AG04449 (cell line): ENCODE results near the gene FAM168A.

Experiments
- CTCF ChIA-PET: fragments of 350-600 bp; formaldehyde crosslinking; extraction: SDS; loops from one replicate; lab custom pipeline; 2021; ENCODE audit warnings: antibody characterized with exemption; lab: Yijun Ruan, JAX
- POLR2A ChIA-PET: fragments of 400-600, 350-600 bp; formaldehyde crosslinking; extraction: SDS; loops from one replicate; lab custom pipeline; 2020; ENCODE audit warnings: antibody characterized with exemption, inconsistent platforms; lab: Yijun Ruan, JAX
- DNase-seq: peaks from one replicate; pipeline ENCODE4 v3.0.0-alpha.2; 2010; ENCODE audit warnings: low read depth, low spot score
- H3K4me3 ChIP-seq: 2 replicates; pipeline ENCODE4 v1.5.1; 2011; ENCODE audit warnings: low read depth, mild to moderate bottlenecking, control low read depth, low read length
- CTCF ChIP-seq: IDR thresholded peaks from one replicate; pipeline ENCODE4 v1.5.1; 2011; ENCODE audit warnings: mild to moderate bottlenecking, moderate library complexity, low read length, control low read depth, inconsistent platforms; ENCODE audit not compliant: insufficient read depth; ENCODE audit errors: missing control alignments

Gene FAM168A

DNA sequence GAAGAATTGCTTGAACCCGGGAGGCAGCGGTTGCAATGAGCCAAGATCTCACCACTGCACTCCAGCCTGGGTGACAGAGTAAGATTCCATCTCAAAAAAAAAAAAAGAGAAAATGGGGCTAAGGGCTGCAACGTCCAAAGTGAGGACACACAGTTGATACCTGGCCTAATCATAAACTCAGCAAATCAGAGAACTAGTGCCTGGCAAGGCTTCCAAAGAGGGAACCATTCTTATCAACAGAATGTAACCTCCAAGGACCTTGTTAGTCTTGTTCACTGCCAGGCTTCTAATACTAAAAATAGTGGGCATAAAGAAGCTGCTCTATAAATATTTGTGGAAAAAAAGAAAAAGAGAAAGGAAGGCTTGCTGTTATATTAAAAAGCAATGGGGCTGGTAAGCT, 42.3 kb downstream of the FAM168A start:
- TF ChIP-seq CTCF = no peak
- H3K4me3 ChIP-seq = no peak overlapping the region
- ChIA-PET POLR2A (no interaction called here), CTCF (no interaction called here)
- no peak for DNase-seq

- POLR2A ChIA-PET = no interaction called here
- no peak for TF ChIP-seq CTCF
- CTCF ChIA-PET = no interaction called here
- H3K4me3 ChIP-seq = no peak overlapping the region
- no peak for DNase-seq
These were observed 43.1 kb downstream of the FAM168A start for GRCh38 chr11:73554671-73555320.

DNA sequence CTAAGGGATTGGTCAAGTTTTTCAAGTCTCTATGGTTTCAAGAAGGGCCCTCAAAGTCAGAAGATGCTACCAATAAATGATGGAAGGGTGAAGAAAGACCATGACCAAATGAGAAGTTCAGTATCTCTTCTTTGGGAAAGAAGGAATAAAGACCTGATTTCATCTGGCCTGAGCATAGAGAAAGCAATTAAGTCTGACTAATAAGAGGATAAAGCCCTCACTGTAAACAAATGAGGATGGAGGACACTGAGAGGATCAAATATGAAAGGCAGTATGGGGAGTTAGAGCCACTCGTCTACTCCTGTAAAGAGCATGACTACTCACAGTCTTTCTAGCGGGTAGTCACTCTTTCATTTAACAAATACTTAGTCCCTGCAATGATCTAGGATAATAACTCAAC, 44.6 kb downstream of the FAM168A start:
- DNase-seq = no peak
- no peak for TF ChIP-seq CTCF
- H3K4me3 ChIP-seq = no peak overlapping the region
- ChIA-PET POLR2A (no interaction called here), CTCF (no interaction called here)

- DNase-seq = no peak
- ChIA-PET POLR2A (interaction anchor here (0.7 kb wide), 1 partner anchor 71 kb away, joined by 3 read pairs; no protein-coding TSS in a partner anchor), CTCF (interaction anchor here (1.0 kb wide), 1 partner anchor 74 kb away, joined by 4 read pairs; no protein-coding TSS in a partner anchor)
- no peak overlapping the region for H3K4me3 ChIP-seq
- no peak for TF ChIP-seq CTCF
These were observed 46.2 kb downstream of the FAM168A start for GRCh38 chr11:73551677-73552076.

DNA sequence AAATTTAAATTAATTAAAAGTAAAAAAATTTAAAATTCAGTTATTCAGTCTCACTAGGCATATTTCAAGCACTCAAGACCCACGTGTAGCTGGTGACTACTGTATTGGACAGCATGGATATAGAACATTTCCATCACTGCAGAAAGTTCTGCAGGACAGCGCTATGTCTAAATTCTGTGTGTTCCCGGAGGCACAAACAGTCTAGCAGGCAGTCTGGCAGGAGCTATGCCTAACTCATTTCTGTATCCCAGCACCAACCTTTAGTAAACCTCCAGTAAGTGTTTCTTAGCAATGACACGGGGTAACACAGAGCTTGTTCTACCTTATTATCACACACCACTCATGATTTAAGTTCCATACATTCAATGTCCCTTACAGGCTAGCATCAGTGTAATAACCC, 48.5 kb downstream of the FAM168A start:
- no peak overlapping the region for H3K4me3 ChIP-seq
- CTCF ChIA-PET = no interaction called here
- POLR2A ChIA-PET = no interaction called here
- TF ChIP-seq CTCF = no peak
- DNase-seq = no peak

- CTCF ChIA-PET = no interaction called here
- POLR2A ChIA-PET = no interaction called here
- no peak overlapping the region for H3K4me3 ChIP-seq
- DNase-seq = no peak
- TF ChIP-seq CTCF = no peak
These were observed 50.0 kb downstream of the FAM168A start for GRCh38 chr11:73547706-73548595.
